Astrocyte of the hippocampus (primary cell): ENCODE results near the gene FBXW11.

Experiments used
- DNase-seq: peaks from one replicate; pipeline ENCODE4 v3.0.0; 2011; ENCODE audit warnings: low read depth, low spot score

FBXW11 gene

GRCh38 chr5:172006321-172007174 lies at the start of gene FBXW11:
TSS of gene FBXW11 (minus strand) at chr5:172006638. CDS start at chr5:172006502, 136 bp downstream.
- DNase-seq, result peak; percentile 98

- no peak for DNase-seq
Observed at GRCh38 chr5:172055996-172056395, 49.6 kb upstream of the FBXW11 start.

DNA sequence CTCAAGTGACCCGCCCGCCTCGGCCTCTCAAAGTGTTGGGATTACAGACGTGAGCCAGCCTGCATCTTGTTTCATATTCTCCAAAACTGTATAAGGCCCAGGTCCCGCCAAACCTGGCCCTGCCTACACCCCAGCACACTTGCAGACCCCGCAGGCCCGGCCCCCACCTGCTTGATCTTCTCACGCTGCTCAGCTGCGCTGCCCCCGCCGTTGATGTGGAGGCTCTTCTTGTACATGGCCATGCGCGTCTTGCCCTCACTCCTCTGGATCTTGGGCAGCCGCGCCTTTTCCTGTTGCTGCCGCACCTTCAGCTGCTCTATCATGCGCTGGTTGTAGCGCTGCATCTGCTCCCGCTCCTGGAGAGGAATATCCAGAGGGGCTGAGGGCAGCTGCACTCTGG lies 49.0 kb upstream of the FBXW11 start:
- no peak for DNase-seq

DNA sequence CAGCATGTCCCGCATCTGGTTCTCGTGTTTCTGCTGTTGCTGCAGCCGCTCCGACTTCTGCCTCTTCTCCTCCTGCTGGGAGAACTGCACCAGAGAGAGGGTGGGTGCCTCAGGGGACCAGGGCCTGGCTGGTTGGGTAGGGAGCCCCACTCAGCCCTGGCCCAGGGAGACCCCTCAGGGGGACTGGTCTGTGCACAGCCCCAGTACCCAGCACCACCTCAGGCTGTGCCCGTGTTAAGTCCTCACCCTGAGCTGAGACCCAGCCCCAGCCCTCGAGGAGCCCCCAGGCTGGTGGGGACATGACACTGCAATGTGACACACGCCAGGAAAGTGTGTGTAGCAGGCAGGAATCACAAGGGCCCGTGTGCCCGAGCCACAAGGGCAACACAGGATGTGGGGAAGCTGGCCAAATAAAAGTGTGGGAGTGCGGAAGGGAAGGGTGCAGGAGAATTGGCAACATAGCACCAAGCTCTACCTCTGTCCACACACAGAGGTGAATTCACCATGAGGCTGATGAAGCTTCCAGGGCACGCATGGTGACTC lies 48.2 kb upstream of the FBXW11 start:
- no peak for DNase-seq

DNA sequence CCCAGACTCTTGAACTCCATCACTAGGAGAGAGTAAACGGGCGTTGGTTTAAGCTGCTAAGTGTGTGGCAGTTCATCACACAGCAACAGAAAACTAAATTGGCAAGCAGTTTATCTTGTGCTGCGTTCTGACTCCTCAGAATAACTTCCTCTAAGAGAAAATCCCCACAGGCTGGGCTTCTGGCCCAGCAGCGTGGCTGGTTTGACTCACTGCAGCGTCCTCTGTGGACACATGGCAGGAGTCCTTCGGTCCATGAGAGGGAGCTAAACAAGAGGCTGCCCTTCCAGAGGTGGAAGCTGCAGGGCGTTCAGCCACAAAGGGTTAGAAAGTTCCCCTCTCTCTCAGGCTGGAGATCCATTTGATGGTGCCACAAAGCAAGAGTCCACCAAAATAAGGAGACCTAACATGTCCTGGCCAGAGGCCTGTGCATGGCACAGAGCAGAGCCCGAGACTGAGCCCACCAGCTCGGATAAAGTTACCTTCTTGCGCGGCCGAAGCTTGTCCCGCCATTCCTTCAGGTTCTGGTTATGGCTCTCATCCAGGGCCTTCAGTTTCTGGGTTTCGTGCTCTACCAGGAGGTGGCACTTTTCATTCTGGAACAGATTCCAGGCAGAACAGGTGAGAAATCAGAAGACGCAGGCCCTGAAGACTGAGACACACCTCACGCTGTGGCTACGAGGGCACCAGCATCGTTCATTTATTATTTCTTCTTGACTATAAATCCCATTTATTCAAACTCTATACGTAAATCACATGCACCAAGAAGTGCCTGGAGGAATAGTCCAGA lies 46.2 kb upstream of the FBXW11 start:
- peak; percentile 93 for DNase-seq

DNA sequence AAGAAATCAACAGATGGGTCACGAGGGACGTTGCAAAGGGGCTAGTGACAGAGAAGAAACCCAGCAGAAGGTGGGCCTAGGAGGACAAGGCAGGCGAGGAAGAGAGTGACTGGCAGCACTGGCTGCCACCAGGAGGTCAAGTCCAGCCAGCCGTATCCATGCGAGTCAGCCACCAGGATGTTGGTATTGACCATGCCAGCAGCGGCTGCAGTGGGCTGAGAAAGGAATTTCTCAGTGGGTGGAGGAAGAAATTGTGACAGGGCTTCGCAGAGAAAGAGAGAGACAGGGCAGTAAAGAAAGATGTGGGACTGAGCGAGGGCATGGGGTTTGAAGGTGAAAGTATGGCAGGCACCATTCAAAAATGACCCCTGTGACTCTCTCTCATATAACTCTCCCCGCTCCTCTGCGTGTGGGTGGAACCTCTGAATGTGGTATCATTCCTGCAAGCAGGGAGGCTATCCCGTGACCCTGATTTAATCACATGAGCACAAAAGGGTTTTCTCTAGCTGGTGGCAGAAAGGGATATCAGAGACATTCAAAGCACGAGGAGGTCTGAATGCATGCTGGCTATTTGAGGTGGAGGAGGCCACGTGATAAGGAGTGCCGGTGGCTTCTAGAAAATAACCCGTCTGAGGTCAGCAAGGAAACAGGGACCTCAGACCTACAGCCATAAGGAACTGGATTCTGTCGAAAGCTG lies 45.4 kb upstream of the FBXW11 start:
- peak; percentile 55 for DNase-seq

DNA sequence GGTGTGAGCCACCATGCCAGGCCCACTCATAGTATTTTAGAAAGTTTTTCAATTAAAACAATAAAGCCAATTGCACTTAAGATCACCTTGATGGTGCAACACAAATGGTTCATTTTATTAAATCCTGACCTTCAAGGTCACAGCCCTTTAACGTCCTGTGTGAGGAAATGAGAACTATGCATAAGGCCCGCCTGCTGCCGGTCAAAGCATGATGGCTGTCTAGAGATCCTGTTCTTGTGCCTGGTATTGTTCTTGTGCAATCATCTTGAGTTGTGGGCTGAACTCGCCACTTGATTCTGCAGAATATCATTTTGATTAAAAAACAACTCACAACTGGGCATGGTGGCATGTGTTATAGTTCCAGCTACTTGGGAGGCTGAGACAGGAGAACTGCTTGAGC lies 43.6 kb upstream of the FBXW11 start:
- no peak for DNase-seq

DNA sequence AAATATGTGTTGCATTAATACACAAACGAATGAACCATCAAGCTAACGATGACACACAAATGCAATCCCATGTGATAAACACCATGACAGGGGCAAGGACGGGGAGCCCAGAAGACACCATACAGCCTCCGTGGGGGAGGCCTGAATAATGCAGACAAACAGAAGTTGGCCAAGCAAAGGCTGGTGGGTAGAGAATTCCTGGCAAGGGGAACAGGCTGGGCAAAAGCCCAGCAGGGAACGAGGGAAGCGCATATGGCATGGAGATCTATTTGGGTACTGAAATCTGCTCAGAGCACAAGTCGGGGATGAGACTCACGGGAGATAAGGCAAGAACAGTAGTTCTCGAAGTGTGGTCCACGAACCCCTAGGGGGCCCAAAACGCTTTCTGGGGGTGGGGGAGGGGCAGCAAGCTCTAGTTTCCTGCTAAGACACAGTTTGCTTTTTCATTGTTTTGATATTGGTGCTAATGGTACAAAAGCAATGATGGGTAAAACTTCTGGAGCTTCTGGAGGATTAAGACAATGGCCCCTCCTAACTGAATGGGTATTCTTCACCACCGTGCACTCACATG lies 42.9 kb upstream of the FBXW11 start:
- DNase-seq, result no peak

- DNase-seq, result no peak
Observed at GRCh38 chr5:172048539-172049101, 42.2 kb upstream of the FBXW11 start.

DNA sequence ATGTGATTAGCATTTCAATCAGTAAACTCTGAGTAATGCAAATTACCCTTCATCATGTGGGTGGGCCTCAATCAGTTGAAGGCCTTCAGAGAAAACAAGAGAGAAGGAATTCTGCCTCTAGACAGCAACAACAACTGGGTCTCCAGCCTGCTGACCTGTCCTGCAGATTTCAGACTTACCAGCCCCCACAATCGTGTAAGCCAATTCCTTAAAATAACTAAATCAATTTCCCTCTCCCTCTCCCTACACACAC lies 41.7 kb upstream of the FBXW11 start:
- DNase-seq, result no peak

- DNase-seq, result no peak
Observed at GRCh38 chr5:172046593-172046992, 40.2 kb upstream of the FBXW11 start.

- DNase-seq, result no peak
Observed at GRCh38 chr5:172045315-172045632, 38.8 kb upstream of the FBXW11 start.

DNA sequence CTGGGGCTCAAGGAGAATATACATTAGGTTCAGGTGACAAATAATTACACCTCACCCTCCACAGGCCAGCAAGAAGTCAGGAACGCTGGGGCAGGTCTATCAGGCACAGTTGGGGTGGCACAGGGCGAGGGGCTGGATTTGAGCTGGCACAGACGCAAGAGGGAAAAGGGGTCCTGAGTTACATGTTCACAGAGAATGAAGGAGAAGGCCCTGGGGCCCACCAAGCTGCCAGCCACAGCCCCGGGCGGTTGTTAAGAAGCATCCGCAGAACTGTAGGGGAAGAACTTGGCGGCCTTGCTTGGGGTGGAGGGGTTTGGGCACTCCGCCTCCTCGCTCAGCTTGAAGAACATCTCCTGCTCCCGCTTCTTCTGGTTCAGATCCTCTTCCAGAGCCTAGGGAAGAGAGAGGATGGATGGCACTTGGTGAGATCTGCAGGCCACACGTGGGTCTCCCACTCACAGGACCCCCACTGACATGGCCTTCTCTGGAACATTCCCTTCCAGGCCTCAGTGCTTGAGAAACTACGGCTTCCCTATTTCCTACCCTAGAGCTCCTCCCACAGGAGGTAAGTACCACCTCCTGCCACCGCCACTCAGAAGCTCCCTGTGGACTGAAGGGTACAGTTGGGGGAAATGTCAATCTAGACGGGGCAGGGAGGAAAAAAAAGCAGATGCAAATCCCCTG lies 38.3 kb upstream of the FBXW11 start:
- no peak for DNase-seq

- DNase-seq, result no peak
Observed at GRCh38 chr5:172043865-172044264, 37.4 kb upstream of the FBXW11 start.

GRCh38 chr5:172042183-172042582 lies 35.7 kb upstream of the FBXW11 start:
- DNase-seq, result no peak

DNA sequence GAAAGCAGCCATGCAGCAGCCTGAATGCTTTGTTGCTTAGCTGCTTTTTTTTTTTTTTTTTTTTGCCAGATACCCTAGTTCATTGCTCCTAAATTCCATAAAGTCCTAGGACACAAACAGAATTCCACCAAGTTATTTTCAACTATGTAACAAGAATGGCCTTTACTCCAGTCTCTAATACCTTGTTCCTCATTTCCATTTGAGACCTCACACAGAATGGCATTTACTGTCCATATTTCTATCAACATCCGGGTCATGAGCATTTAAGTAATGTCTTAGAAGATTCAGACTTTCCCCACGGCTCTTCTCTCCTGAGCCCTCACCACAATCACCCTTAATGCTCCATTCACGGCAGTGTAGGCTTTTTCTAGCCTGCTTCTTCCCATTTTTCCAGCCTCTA lies 31.7 kb upstream of the FBXW11 start:
- no peak for DNase-seq

- DNase-seq, result no peak
Observed at GRCh38 chr5:172035049-172035448, 28.6 kb upstream of the FBXW11 start.

DNA sequence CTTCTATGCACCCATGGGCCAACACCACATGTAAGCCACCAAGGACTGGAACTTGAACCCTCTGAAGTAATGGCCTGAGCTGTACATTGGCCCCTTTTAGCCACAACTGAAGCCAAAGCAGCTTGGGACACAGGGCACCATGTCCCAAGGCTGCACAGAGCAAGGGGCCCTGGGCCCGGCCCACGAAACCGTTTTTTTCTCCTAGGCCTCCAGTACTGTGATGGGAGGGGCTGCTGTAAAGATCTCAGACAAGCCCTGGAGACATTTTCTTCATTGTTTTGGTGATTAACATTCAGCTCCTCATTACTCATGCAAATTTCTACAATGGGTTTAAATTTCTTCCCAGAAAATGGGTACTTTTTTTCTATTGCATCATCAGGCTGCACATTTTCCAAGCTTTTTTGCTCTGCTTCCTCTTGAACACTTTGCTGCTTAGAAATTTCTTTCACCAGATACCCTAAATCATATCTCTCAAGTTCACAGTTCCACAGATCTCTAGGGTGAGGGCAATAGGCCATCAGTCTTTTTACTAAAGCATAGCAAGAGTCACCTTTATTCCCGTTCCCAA lies 25.5 kb upstream of the FBXW11 start:
- no peak for DNase-seq

DNA sequence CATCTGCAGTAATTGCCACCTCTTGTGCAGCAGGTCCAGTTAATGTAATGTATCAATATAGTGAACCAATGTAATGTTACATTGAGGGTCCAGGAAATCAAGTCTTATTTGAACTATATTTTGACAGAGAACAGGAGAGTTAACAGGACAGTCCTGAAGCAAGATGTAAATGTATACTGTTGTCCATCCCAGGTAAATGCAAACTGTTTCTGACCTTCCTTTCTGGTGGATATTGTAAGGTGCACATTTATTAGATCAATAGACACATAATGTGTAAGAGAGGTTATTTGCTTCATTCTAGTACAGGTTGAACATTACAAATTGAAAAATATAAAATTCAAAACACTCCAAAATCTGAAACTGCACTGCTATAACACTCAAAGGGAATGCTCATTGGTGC lies 23.4 kb upstream of the FBXW11 start:
- DNase-seq, result no peak

- no peak for DNase-seq
Observed at GRCh38 chr5:172028167-172028566, 21.7 kb upstream of the FBXW11 start.
